ENCODE results near the gene C1QTNF9B. TPM values are rescaled to one million over a fixed set of nuclear protein-coding genes. Genes with fewer than 3 reads are reported as not detected.
"Not testable (repeated sequence)": the region's sequence is repeated elsewhere in the genome, so short reads cannot be mapped to it uniquely, and the experiment has no call there.

The C1QTNF9B gene
- total RNA-seq, 1 experiment from 2014 or later = not detected

GRCh38 chr13:23894746-23895145 lies 2.6 kb downstream of the C1QTNF9B start:
- DNase-seq (ENCODE audit: low spot score) = not testable (repeated sequence)

GRCh38 chr13:23893791-23894190 lies 3.5 kb downstream of the C1QTNF9B start:
- DNase-seq (ENCODE audit: low spot score) = not testable (repeated sequence)

- no peak for DNase-seq (ENCODE audit: low spot score)
These were observed 7.4 kb downstream of the C1QTNF9B start for GRCh38 chr13:23889615-23890607.

GRCh38 chr13:23888658-23889614 lies 8.4 kb downstream of the C1QTNF9B start, which contains the start of gene MIPEP:
MIPEP (minus strand) TSS chr13:23889400; CDS start chr13:23889320, 80 bp downstream.
- peak; percentile 88 for DNase-seq (ENCODE audit: low spot score)

- not testable (repeated sequence) for DNase-seq (ENCODE audit: low spot score)
These were observed 12.9 kb downstream of the C1QTNF9B start for GRCh38 chr13:23884361-23884760.

GRCh38 chr13:23883255-23883654 lies 14.0 kb downstream of the C1QTNF9B start:
- no peak for DNase-seq (ENCODE audit: low spot score)

- DNase-seq (ENCODE audit: low spot score) = not testable (repeated sequence)
These were observed 15.9 kb downstream of the C1QTNF9B start for GRCh38 chr13:23881402-23881800.

GRCh38 chr13:23880493-23881401 lies 16.6 kb downstream of the C1QTNF9B start:
- not testable (repeated sequence) for DNase-seq (ENCODE audit: low spot score)

GRCh38 chr13:23877286-23877685 lies 20.0 kb downstream of the C1QTNF9B start:
- no peak for DNase-seq (ENCODE audit: low spot score)

- DNase-seq (ENCODE audit: low spot score) = no peak
These were observed 21.0 kb downstream of the C1QTNF9B start for GRCh38 chr13:23876265-23876664.

GRCh38 chr13:23871616-23872220 lies 25.6 kb downstream of the C1QTNF9B start:
- DNase-seq (ENCODE audit: low spot score) = peak; percentile 11

GRCh38 chr13:23870356-23871140 lies 26.8 kb downstream of the C1QTNF9B start:
- DNase-seq (ENCODE audit: low spot score) = no peak

- no peak for DNase-seq (ENCODE audit: low spot score)
These were observed 28.8 kb downstream of the C1QTNF9B start for GRCh38 chr13:23868521-23868920.

GRCh38 chr13:23867027-23867491 lies 30.2 kb downstream of the C1QTNF9B start:
- DNase-seq (ENCODE audit: low spot score) = peak; percentile 35

- DNase-seq (ENCODE audit: low spot score) = peak; percentile 77
These were observed 30.8 kb downstream of the C1QTNF9B start for GRCh38 chr13:23866420-23867026.

GRCh38 chr13:23865906-23866305 lies 31.4 kb downstream of the C1QTNF9B start:
- DNase-seq (ENCODE audit: low spot score) = no peak

- DNase-seq (ENCODE audit: low spot score) = no peak
These were observed 32.3 kb downstream of the C1QTNF9B start for GRCh38 chr13:23865026-23865425.

GRCh38 chr13:23861310-23861709 lies 36.0 kb downstream of the C1QTNF9B start:
- no peak for DNase-seq (ENCODE audit: low spot score)

- no peak for DNase-seq (ENCODE audit: low spot score)
These were observed 37.4 kb downstream of the C1QTNF9B start for GRCh38 chr13:23859904-23860303.
